Rectal smooth muscle tissue (tissue), 1 donor: ENCODE results near the gene CORIN.

Experiments used
- H3K27ac ChIP-seq: one replicate; pipeline ENCODE4 v1.7.0; 2013; ENCODE audit warnings: low read depth, low read length, inconsistent platforms
- H3K27me3 ChIP-seq: one replicate; pipeline ENCODE4 v1.7.0; 2013; ENCODE audit warnings: low read length; ENCODE audit not compliant: control insufficient read depth, insufficient read depth
- H3K36me3 ChIP-seq: one replicate; pipeline ENCODE4 v1.7.0; 2013; ENCODE audit warnings: low read length; ENCODE audit not compliant: control insufficient read depth, insufficient read depth
- H3K4me1 ChIP-seq: one replicate; pipeline ENCODE4 v1.7.0; 2013; ENCODE audit warnings: low read length; ENCODE audit not compliant: control insufficient read depth, insufficient read depth
- H3K4me3 ChIP-seq: one replicate; pipeline ENCODE4 v1.7.0; 2013; ENCODE audit warnings: low read length
- H3K9ac ChIP-seq: one replicate; pipeline ENCODE4 v1.7.0; 2013; ENCODE audit warnings: low read length

Gene CORIN

GRCh38 chr4:47733302-47734175 lies 104.3 kb downstream of the CORIN start:
- no peak overlapping the region for H3K9ac ChIP-seq
- H3K36me3 ChIP-seq = no peaks in the 10 kb centered on the region
- no peaks in the 10 kb centered on the region for H3K27me3 ChIP-seq
- no peak overlapping the region for H3K4me3 ChIP-seq
- no peaks in the 10 kb centered on the region for H3K4me1 ChIP-seq
- H3K27ac ChIP-seq = no peak overlapping the region

- no peak overlapping the region for H3K4me3 ChIP-seq
- H3K27me3 ChIP-seq = no peaks in the 10 kb centered on the region
- H3K4me1 ChIP-seq = no peaks in the 10 kb centered on the region
- no peaks in the 10 kb centered on the region for H3K36me3 ChIP-seq
- H3K9ac ChIP-seq = no peak overlapping the region
- H3K27ac ChIP-seq = no peak overlapping the region
Measured at GRCh38 chr4:47731182-47731581, 106.7 kb downstream of the CORIN start.

- Histone ChIP-seq H3K27me3 (no peaks in the 10 kb centered on the region), H3K4me1 (no peaks in the 10 kb centered on the region), H3K9ac (no peak overlapping the region), H3K27ac (no peak overlapping the region), H3K36me3 (no peaks in the 10 kb centered on the region), H3K4me3 (no peak overlapping the region)
Measured at GRCh38 chr4:47729131-47729680, 108.7 kb downstream of the CORIN start.

GRCh38 chr4:47721892-47722575 lies 115.8 kb downstream of the CORIN start:
- Histone ChIP-seq H3K27me3 (no peaks in the 10 kb centered on the region), H3K36me3 (no peaks in the 10 kb centered on the region), H3K27ac (no peak overlapping the region), H3K4me1 (no peaks in the 10 kb centered on the region), H3K4me3 (no peak overlapping the region), H3K9ac (no peak overlapping the region)

GRCh38 chr4:47721485-47721884 lies 116.4 kb downstream of the CORIN start:
- Histone ChIP-seq H3K36me3 (no peaks in the 10 kb centered on the region), H3K4me1 (no peaks in the 10 kb centered on the region), H3K27ac (no peak overlapping the region), H3K9ac (no peak overlapping the region), H3K27me3 (no peaks in the 10 kb centered on the region), H3K4me3 (no peak overlapping the region)

DNA sequence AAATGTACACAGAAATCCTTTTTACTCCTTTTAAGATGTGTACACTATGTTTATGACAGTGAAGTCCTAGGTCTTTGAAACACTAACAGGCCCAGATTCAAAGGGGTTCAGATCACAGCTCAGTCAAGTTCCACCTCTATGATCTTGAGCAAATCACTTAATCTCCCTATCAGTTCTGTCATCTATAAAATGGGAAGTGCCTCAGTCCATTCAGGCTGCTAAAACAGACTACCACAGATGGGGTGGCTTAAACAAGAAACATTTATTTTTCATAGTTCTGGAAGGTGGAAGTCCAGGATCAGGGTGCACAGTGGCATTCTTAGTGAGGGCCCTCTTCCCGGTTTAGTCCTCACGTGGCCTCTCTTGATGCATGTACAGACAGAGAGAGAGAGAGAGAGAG lies 117.1 kb downstream of the CORIN start:
- H3K4me1 ChIP-seq = no peaks in the 10 kb centered on the region
- H3K27me3 ChIP-seq = no peaks in the 10 kb centered on the region
- no peak overlapping the region for H3K27ac ChIP-seq
- H3K4me3 ChIP-seq = no peak overlapping the region
- H3K9ac ChIP-seq = no peak overlapping the region
- no peaks in the 10 kb centered on the region for H3K36me3 ChIP-seq

DNA sequence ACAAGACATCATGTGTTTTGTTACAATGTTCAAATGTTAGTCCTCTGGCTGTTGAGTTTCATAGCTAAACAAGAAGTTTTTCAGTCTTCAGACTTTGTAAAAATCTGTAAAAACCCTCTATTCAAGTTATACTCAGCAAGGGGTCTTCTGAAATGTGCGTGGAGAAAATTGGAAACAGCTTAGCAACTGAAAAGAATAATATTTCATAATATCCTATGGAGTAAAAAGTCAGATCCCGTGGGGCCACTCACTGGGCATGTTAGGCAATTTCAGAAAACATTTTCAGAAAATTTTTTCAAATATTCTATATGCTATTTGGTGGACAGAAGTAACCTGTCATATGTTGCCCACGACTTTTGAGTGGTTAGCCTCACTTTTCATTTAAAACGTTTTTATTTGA lies 118.3 kb downstream of the CORIN start:
- Histone ChIP-seq H3K27me3 (no peaks in the 10 kb centered on the region), H3K4me3 (no peak overlapping the region), H3K36me3 (no peaks in the 10 kb centered on the region), H3K27ac (no peak overlapping the region), H3K4me1 (no peaks in the 10 kb centered on the region), H3K9ac (no peak overlapping the region)

DNA sequence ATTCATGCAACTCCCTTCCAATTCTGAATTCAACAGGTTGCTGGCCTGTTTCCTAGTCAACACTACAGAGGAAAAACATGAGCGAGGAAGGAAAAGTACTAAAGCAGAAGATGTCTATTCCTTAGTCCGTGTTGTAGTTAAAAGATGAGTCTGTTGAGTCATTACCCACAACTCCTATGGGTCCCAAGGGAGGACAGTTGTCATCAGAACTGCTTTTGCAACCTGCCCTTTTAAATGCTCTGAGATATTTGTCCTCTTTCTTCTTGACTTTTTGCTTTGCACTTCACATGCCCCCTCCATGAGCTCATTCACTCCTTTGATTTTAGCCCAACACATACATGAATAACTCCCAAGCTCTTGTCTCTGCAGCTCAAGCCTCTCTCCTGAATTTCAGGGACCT lies 119.2 kb downstream of the CORIN start:
- Histone ChIP-seq H3K36me3 (no peaks in the 10 kb centered on the region), H3K9ac (no peak overlapping the region), H3K27me3 (no peaks in the 10 kb centered on the region), H3K4me3 (no peak overlapping the region), H3K27ac (no peak overlapping the region), H3K4me1 (no peaks in the 10 kb centered on the region)

- no peaks in the 10 kb centered on the region for H3K27me3 ChIP-seq
- H3K36me3 ChIP-seq = no peaks in the 10 kb centered on the region
- H3K4me3 ChIP-seq = no peak overlapping the region
- no peak overlapping the region for H3K9ac ChIP-seq
- H3K4me1 ChIP-seq = no peaks in the 10 kb centered on the region
- no peak overlapping the region for H3K27ac ChIP-seq
Measured at GRCh38 chr4:47717188-47717587, 120.7 kb downstream of the CORIN start.

- no peak overlapping the region for H3K9ac ChIP-seq
- H3K27me3 ChIP-seq = no peaks in the 10 kb centered on the region
- H3K36me3 ChIP-seq = no peaks in the 10 kb centered on the region
- no peaks in the 10 kb centered on the region for H3K4me1 ChIP-seq
- no peak overlapping the region for H3K27ac ChIP-seq
- H3K4me3 ChIP-seq = no peak overlapping the region
Measured at GRCh38 chr4:47715716-47716416, 122.0 kb downstream of the CORIN start.

DNA sequence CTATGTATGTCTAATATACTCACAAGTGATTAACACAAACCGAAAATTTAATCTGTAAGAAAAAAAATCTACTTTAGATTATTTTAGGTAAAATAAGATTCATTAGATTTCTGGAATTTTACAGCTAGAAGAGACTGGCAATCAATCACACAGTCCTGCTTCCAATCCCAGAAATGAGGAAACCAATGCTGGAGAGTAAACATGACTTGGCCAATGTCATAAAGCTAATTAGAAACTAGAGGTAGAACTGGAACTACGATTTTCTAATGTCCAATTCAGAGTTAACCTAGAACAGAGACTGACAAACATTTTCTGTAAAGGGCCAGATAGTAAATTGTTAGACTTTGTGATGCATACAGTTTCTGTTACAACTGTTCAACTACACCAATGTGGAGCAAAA lies 123.6 kb downstream of the CORIN start:
- H3K4me3 ChIP-seq = no peak overlapping the region

DNA sequence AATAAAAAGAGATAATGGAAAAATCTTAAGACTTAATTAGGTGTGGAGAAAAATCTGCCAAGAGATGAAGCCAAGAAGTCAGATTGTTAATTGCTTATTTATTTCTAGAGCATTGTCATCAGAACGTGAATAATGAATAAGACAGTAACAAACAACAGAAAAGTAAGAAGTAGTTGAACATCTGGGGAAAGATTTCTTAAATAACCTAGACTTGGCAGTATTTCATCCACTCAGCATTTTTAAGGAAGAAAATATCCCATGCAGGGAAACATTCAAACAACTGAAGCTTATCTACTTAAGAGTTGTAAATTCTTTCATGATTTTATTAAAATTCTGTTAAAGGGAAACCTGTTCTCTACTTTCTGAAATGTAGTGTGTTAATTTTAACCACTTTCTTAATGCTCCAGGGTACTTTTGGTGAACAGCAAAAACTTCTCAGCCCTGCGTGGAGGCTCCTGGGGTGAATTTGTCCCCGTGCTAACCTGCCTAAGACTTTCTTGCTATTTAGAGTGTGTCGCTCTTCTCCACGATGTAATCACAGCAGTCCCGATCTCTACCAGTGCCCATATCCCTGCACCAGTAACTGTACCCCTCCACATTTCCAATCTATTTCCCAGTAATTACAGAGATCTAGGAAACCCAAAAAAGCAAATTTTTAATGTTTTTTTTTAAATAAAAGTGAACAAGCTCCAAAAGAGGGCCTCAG lies 124.6 kb downstream of the CORIN start:
- H3K36me3 ChIP-seq = no peaks in the 10 kb centered on the region
- no peak overlapping the region for H3K27ac ChIP-seq
- no peak overlapping the region for H3K9ac ChIP-seq
- no peaks in the 10 kb centered on the region for H3K4me1 ChIP-seq
- H3K4me3 ChIP-seq = no peak overlapping the region
- H3K27me3 ChIP-seq = no peaks in the 10 kb centered on the region

More for the DNA sequence above, 123.6 kb downstream of the CORIN start:
- Histone ChIP-seq H3K9ac (no peak overlapping the region), H3K27ac (no peak overlapping the region), H3K36me3 (no peaks in the 10 kb centered on the region), H3K27me3 (no peaks in the 10 kb centered on the region), H3K4me1 (no peaks in the 10 kb centered on the region)
